GM19395 (cell line): Measurements from ENCODE around the gene VPS41.
"Not testable (repeated sequence)": the region's sequence is repeated elsewhere in the genome, so short reads cannot be mapped to it uniquely, and the experiment has no call there.

Experiments
- ATAC-seq: cut with Tn5 transposase; IDR thresholded peaks from one replicate; pipeline ENCODE4 v1.9.1; 2021; ENCODE audit warnings: mild to moderate bottlenecking, moderate library complexity; ENCODE audit not compliant: unreplicated experiment

Gene VPS41

DNA sequence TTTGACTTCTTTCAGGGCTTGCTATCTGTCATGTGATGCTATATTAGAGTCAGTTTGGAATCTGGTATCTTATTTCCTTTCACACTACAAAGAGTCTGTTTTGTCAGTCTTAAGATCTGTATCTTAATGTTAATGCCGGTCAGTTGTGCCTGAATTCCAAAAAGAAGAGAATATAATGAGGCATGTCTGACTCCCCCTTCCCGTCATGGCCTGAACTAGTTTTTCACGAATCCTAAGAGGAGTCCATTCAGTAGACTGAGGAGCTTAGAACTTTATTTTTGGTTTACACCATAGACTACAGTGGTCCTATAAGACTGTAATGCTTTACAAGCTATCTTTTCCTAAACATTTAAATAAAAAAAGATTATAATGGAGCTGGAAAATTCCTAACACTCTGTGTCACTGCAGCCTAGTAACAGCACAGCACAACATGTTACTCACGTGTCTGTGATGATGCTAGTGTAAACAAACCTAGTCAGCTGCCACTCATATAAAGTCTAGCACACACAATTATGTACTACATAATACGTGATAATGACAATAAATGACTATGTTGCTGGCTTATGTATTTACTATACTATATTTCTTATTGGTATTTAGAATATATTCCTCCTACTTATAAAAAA, 50.6 kb downstream of the VPS41 start:
- no peak for ATAC-seq

DNA sequence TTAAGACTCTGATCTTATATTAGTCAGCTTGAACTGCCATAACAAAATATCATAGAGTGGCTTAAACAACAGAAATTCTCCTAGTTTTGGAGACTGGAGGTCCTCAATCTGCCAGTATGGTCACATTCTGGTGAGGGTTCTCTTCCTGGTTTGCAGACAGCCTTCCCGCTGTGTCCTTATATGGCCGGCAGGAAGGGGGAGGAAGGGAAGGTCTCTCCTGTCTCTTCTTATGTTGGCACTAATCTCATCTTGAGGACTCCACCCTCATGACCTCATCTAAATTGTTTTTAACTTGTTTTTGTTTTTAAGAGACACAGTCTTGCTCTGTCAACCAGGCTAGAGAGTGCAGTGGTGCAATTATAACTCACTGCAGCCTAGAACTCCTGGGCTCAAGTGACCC, 53.1 kb downstream of the VPS41 start:
- ATAC-seq, result no peak

DNA sequence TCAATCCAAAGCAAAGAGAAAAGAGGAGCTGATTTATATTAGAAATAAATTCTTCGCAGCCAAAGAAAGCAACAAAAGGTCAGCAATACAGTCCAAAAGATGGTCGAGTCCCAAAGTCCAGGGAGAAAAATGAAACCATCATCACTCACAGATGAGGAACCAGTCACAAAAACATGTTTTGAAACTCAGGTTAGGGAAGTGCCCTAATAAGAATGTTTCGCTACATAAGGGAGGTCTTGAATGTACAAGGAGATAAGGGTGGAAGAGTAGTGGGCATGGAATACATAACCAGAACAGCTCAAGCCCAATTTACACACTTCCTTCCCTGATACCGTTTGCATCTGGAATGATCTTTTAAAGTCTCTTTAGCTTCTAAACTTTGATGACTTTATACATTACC, 53.6 kb downstream of the VPS41 start:
- ATAC-seq, result no peak

DNA sequence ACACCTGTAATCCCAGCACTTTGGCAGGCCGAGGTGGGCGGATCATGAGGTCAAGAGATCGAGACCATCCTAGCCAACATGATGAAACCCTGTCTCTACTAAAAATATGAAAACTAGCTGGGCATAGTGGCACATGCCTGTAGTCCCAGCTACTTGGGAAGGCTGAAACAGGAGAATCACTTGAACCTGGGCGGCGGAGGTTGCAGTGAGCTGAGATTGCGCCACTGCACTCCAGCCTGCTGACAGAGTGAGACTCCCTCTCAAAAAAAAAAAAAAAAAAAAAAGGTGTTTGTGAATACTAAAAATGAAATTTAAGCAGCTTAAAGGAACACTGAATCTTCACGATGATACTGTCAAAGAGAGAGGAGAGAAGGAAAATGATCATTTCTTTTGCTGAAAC, 54.0 kb downstream of the VPS41 start:
- not testable (repeated sequence) for ATAC-seq

DNA sequence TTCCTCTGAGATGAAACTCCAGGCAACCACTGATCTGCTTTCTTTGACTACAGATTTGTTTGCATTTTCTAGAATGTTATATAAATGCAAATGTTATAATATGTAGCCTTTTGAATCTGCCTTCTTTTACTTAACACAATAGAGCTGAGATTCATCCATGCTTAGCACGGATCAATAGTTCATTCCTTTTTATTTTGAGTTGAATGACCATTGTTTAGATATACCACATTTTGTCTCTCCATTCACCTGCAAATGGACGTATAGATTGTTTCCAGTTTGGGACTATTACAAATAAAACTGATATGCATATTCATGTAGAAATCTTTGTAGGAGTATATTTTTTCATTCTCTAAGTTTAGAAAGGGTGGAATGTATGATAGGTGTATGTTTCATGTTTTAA, 57.7 kb downstream of the VPS41 start:
- no peak for ATAC-seq

DNA sequence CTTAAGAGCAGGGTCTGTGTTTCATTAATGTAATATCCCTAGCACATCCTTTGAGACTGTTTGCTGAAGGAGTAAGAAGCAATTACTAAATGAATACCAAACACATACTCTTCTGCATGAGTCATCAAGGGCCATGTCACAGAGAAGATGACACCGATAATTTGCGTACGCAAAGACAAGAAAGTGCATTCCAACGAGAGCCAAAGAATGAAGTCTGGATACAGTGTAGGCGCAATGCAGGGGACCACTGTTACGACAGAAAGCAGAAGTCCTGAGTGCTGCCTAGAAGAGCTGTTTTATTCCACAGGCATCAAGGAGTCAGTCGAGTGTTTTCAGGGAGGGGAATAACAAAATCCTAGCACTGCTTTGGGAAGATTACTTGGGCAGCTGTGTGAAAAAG, 62.7 kb downstream of the VPS41 start:
- no peak for ATAC-seq

DNA sequence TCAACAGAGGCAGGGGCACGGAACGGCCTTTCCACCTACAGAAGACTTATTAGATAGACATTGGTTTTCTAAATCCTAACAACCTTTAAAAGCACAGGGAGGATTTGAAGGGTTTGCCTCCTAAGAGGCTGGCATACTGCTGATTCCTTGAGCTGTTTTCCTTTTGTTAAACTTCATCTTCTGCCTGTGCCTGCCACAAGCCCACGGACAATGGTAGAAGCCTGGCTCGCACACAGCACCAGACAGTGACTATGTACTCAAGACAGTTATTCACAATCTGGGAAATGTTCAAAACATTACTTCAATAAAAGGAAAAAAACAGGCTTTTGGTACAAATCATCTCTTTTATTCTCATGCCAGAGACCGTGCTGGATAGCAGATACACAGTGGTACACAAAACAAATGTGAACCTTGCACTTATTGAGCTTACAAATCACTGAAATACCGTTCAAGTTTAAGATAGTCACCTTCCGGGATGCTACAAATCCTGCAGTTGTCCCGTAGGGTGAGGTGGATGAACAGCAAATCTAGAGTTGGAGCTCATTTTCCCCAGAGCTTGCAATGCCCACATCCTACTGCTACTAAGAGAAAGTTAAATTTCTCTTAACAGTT, 63.9 kb downstream of the VPS41 start:
- ATAC-seq, result no peak

DNA sequence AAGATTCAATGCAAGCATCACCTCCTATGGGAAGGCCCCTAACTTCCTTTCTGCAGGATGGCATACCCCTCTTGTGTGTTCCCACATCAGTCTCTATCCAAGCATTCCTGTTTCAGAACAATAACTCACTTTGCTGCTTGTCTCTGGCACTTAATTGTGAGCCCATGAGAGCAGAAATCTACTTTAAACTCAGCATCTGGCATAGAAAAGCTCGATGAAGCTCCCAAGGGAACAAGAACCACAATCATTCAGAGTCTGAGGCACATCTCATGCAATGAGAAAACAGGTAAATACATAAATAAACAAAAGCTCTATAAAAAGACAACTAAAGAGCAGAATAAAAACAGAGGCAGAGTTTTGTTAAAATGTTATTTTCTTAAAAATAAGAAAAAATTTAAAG, 66.2 kb downstream of the VPS41 start:
- no peak for ATAC-seq

DNA sequence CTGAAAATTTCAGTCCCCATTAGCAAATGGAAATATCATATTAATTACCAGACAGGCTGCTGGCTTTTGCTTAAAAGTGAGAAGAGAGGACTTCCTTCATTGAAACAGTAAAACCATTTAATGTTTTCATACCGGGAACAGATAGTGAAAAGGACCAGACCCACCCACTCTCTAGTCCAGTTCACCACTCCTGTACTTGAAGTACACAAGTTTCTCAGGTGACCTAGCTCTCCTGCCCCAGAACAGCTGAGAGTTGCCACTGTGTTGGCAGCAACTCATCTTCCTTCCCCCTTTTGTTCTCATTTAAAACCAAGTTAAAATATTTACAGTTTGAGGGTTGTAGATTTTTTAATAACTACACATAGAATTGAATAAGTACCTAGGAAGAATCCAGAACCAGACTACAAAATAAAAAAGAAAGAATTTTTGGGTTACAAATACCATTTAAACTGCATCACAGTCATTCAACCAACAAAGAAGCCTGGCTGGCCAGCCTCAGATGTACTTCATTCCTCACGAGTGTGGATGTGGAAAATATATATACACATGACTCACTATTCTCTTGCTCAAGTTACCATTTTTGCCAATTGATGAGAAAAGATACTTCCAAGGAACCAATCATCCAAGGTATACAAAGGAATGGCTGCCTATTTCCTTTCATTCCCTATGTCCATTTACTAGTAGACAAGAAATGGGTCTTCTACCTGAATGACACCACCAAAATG, 68.1 kb downstream of the VPS41 start:
- peak; percentile 70 for ATAC-seq

DNA sequence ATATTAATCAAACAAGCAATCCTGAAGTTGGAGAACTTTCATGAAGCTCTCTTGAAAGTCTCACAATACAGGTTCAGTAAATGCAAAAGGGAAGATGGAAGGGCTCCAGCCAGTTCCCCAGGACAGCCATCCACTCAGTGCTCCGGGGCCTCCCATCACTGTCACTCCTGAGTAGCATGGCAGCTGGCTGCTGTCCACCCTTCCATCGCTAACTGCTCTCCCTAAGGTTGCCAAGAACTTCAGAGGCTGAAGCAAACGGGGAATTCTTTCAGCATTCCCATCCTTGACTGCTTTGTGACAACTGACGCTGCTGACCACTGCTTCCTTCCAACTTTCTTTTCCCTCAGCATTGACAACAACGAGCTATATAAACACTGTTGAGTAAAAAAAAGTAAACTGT, 69.1 kb downstream of the VPS41 start:
- no peak for ATAC-seq

DNA sequence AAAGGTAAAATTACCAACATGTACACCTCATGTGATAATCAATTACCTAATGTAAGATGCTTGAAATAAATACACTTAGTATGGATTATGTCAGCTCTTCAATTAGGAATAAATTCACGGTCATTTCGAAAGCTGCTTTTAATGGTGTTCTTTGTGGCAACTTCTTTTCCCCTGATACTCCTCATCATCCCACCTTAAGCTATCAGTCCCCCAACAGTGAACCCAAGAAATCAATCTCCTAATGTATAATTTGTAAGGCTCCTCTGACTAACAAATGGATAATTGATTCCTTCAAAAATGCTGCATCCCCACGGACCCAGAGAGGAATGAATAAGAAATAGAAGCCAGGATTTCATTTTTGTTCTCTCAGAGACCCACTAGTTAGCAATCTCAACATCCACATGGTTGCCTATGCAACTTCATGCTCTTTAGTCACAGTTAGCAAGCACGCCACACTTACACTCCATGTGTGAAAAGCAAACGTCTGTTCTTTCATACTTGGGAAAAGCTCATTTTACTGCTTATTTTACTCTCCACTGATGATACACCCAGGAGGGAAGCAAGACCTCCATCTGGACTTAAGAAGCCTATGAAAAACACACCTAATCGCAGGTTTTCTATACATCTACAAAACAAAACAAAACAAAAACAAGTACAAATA, 70.1 kb downstream of the VPS41 start:
- ATAC-seq, result no peak

DNA sequence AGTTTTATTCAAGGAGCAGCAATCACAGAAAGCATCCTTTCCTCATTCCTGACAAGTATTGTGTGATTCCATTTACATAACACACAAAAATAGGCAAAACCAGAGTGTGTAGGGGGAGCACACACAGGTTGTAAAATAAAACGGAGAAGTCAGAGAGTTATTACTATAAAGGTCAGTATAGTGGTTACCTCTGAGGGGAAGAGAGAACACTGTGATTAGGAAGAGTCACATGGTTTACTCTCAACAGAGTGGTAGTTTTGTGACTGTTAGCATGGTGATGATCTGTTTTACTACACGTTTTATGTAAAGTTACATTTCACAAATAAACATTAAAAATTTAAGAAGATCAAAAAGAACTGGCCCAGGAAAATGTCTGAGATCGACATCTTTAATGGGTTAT, 74.6 kb downstream of the VPS41 start:
- ATAC-seq, result no peak

DNA sequence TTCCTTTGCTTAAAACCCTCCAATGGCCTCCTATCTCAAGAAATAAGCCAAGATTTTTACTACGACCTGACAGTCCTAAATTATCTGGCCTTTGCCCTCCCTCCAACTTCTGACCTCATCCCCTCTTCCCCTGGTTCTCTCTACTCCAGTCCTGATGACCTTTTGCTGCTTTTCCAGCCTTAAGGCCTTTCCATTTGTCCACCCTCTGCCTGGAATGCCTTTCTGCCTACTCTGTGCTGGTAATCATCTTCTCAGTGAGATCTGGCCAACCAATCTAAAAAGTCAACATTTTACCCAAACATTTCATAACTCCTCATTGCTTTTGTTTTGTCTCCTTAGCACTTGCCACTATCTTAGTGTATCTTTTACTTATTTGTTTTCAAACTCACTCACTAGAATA, 75.7 kb downstream of the VPS41 start:
- ATAC-seq, result no peak

DNA sequence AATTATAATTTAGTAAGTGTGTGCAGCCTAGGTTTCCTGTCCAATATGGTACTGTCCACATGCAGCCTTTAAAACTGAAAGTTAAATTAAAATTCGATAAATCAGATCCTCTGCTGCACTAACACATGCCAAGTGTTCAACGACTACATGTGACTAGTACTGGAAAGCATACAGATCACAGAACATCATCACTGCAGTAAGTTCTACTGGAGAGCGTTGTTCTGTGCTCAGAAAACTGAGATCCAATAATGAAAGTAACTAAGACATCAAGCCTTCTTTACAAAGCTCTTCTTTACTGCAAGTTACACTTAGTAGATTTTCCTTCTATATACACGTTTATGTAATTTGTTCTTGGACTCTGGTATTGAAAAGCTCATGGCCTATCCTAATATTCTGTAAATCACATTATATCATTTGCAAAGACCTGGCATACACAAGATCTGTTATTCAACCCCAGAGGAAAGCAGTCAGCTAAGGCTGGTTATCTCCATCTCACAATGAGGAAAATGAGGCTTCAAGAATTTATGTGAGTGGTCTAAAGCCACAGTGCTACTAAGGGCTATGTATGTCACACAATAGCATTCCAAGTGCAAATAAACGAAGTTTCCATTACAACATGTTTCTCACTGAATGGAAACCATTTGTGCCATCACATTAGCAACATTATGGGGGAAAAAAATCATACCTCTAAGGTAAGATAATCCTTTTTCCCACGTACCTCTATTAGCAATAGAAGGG, 77.6 kb downstream of the VPS41 start:
- ATAC-seq, result no peak

DNA sequence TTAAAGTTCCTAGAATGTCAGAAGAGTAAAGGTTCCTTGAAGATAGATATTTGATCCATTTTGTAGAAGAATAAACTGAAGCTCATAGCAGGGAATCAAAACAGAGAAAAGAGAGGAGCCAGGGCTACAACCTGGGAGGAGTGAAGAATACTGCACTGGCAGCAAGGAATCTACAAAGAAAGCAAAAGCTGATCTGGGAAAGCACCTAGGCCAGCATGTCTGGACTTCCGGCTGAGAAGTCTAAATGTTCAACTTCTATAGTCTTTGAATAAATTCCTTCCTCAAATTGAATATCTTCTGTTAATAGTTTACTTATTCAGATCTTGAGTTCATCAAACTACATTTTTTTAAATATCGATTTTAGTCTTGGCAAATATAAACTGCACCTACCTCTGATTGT, 78.2 kb downstream of the VPS41 start:
- ATAC-seq, result no peak

DNA sequence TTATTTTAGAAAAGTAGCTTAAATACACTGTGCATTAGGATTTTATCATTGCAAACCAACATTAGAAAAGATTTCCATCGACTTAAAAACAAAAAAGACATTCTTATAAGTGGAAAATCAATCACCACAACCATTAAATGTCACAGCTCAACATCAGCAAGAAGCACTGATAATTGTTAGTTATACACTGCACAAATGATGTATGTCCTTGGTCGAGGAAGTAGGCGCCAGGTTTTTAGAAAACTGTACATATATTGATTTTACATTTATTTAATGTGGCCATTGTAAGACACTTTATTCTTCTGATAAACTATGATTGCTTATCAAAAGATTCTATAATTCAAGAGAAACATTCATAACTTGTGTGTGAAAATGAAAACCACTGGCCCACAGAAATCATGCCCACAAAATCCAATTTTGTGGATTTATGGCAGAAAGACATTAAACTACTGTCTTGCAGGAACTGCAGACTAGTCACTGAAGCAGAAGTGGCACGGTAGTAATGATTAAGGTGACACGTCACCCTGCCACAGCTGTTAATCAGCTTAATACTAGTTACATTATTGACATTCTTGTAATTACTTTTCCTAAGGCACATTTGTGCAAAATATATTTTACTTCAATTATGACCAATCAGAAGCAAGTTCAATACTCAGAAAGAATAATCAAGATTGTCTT, 79.4 kb downstream of the VPS41 start:
- no peak for ATAC-seq

DNA sequence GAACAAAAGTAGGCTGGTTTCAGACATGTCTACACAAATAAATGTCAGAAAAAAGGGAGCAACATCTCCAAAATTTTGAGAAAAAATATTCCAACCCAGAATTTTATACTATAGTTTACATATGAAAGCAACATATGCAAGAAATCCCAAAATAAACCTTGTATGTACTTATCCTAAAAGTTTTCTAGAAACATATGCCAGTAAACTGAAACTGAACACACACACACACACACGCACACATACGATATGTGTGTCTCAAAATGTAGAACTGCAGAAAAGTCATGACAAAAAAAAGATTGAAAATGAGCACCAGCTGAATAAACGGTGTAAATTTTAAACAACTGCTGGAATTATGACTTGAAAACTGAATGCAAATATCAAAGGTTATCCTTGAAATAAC, 81.0 kb downstream of the VPS41 start:
- no peak for ATAC-seq

DNA sequence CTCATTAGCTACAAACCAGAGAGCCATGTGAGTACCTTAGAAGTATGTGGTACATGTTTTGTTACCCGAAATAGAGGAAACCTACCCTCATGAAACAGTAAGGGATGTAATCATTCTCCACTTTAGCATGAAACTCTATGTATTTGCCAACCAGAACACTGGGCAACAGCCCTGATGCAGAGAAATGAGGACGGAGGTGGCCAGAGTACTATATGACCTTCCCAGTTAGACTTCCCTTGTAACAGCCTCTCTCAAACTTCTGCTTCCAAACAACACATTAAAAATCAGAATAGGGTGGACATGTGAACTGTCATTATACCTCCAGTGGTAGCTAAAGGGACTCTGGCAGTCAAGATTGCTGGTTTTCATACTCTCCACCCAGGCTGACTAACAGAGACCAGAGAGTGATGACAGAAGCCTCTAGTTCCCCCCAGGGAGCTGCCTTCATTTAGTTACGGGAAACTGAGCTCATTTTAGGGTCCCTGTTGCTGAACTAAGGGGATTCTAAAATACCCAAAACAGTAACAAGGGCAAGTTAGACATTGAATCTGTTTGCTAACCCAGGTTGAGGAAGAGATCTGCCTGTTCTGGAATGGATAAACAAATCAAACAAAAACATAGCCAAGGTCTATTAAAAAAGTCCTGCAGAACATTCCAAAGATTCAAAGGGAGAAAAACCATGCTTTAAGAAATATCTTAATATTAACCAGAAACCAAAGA, 83.1 kb downstream of the VPS41 start:
- ATAC-seq, result no peak

DNA sequence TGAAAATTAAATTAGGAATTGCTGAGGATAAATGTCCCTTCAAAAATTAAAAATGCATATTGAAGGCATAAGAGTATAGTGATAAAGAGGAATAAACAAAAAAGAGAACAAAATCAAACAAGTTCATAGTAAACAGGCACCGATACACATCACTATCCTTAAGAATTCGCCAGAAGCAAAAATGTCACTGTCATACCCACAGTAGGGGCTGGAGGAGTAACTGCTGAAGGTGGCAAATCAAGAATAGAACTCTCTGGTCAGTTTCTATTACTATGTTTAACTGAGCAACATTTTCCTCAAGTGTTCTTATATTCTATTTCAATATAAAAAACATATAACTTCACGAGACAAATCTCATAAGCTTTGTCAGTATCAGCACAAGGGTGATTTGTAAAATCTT, 84.0 kb downstream of the VPS41 start:
- no peak for ATAC-seq

DNA sequence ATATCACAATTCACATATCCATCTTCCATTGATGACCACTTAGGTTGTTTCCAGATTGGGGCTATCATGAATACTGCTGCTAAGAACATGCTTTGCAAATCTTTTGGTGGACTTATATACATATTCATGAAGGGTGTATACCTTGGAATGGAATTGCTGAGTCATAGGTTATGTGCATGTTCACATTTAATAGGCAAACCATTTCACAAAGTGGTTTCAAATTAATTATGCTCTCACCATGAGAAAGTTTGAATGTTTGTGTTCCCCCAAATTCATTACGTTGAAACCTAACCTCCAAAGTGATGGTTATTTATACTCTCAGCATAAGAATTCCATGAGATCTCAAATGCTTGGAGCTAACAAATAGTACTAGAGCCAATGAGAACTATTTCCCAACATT, 86.4 kb downstream of the VPS41 start:
- ATAC-seq, result no peak
